Liver (tissue), 3 donors: ENCODE data around the gene PRSS38.

ENCODE experiments used
- ATF3 ChIP-seq: IDR thresholded peaks from 2 replicates; pipeline ENCODE4 v1.6.1; 2016; ENCODE audit warnings: antibody characterized with exemption
- CTCF ChIP-seq: fragments of 150-350 bp; IDR thresholded peaks from 2 replicates; pipeline ENCODE4 v1.5.1; 2017; ENCODE audit warnings: improper control_type of control experiment, low read depth, low read length; ENCODE audit not compliant: missing input control
- RXRA ChIP-seq, 2 donors: IDR thresholded peaks; 2 replicates each; pipeline ENCODE4 v1.6.1; 2017 to 2018; ENCODE audit warnings: antibody characterized with exemption in 2 of 2, mild to moderate bottlenecking in 1 of 2
- SP1 ChIP-seq: IDR thresholded peaks from 2 replicates; pipeline ENCODE4 v1.6.1; 2018; ENCODE audit warnings: antibody characterized with exemption, mild to moderate bottlenecking
- TAF1 ChIP-seq: conservative IDR thresholded peaks from 2 replicates; pipeline ENCODE4 v1.6.1; 2016; ENCODE audit warnings: antibody characterized with exemption, mild to moderate bottlenecking
- YY1 ChIP-seq: IDR thresholded peaks from 2 replicates; pipeline ENCODE4 v1.6.1; 2016; ENCODE audit warnings: antibody characterized with exemption, mild to moderate bottlenecking
- donor health status: healthy.
- donor health status: healthy.

GRCh38 chr1:227786673-227787512 lies 28.6 kb upstream of the PRSS38 start:
- TF ChIP-seq RXRA (IDR thresholded peaks at IDR 0.05) (no peak), SP1 (no peak), CTCF (no peak), YY1 (no peak), ATF3 (no peak), TAF1 (no peak)
